Vagina (tissue), 2 donors: ENCODE measurements around the gene SUPT6H.

Experiments used
- POLR2A ChIP-seq, 2 donors: fragments of 450-650 bp; IDR thresholded peaks; one replicate each; pipeline ENCODE4 v1.6.1; 2017; ENCODE audit warnings: antibody characterized with exemption in 2 of 2, mild to moderate bottlenecking in 2 of 2, moderate library complexity in 2 of 2
- TF ChIP-seq, protein P1 (sequence below), 3 experiments: fragments of 450-650 bp in 2 of 3; fragments of 200-600 bp in 1 of 3; sonication (generic) in 1 of 3; IDR thresholded peaks; one replicate each; pipeline ENCODE4 v1.5.1; 2017 to 2019; ENCODE audit warnings: antibody characterized with exemption in 3 of 3, mild to moderate bottlenecking in 2 of 3, moderate library complexity in 2 of 3

DNA sequence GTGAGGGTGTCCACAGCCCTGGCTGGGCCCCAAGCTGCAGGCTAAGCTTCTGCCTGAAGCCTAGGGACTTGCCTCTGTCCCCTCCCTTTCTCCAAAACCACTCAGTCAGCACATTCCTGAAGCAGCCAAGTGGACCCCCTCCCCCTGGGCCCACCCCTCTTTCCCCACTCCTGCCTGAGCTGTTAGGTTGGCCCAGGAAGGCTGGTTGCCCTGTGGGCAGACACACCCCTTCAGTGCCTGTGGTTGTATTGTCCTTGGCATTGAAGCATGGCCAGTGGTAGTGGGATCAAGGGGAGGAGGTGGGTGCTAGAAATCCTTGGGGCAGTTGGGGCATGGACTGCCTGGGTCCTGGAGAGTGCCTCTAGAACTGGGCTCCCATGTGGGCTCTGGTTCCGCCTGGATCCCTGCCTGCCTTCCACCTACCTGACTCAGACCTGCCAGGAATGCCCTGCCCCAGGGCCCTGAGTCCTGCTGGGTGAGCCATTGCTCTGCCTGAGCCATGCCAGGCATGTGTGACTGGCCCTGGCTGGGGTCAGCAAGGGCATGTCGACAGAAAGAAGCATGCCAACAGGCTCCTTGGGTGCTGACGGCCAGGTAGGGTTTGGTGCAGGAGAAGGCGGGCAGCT, 83.9 kb downstream of the SUPT6H start:
- TF ChIP-seq POLR2A (IDR thresholded peaks at IDR 0.05), result no peak
- TF ChIP-seq, protein P1, sequence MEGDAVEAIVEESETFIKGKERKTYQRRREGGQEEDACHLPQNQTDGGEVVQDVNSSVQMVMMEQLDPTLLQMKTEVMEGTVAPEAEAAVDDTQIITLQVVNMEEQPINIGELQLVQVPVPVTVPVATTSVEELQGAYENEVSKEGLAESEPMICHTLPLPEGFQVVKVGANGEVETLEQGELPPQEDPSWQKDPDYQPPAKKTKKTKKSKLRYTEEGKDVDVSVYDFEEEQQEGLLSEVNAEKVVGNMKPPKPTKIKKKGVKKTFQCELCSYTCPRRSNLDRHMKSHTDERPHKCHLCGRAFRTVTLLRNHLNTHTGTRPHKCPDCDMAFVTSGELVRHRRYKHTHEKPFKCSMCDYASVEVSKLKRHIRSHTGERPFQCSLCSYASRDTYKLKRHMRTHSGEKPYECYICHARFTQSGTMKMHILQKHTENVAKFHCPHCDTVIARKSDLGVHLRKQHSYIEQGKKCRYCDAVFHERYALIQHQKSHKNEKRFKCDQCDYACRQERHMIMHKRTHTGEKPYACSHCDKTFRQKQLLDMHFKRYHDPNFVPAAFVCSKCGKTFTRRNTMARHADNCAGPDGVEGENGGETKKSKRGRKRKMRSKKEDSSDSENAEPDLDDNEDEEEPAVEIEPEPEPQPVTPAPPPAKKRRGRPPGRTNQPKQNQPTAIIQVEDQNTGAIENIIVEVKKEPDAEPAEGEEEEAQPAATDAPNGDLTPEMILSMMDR (IDR thresholded peaks at IDR 0.05), result no peak
